IMR-90 (cell line): ENCODE results near the gene CIITA. TPM values are rescaled to one million over a fixed set of nuclear protein-coding genes. Genes with fewer than 3 reads are reported as not detected.

Source experiments
- ATAC-seq: fragments of 200-7000 bp; cut with Tn5 transposase; 2 replicates; pipeline ENCODE4 v1.9.1; 2020; ENCODE audit warnings: low read depth, mild to moderate bottlenecking, moderate library complexity
- BruUV-seq: library from RNA; stranded (reverse); fragments of 400-500 nt; replicated peaks from 2 replicates; lab custom pipeline; 2021; lab: Mats Ljungman, UMichigan
- CTCF ChIA-PET: fragments of 300-600 bp; formaldehyde crosslinking; extraction: SDS; loops from one replicate; lab custom pipeline; 2021; ENCODE audit warnings: antibody characterized with exemption; lab: Yijun Ruan, JAX
- POLR2A ChIA-PET: fragments of 300-600 bp; sonication (Branson Sonifier 250); formaldehyde crosslinking; loops from one replicate; lab custom pipeline; 2022; ENCODE audit warnings: antibody characterized with exemption; ENCODE audit not compliant: unreplicated experiment; lab: Charles Lee
- DNase-seq: peaks from one replicate; pipeline ENCODE4 v3.0.0; 2013
- H2AFZ ChIP-seq: replicated peaks from 2 replicates; pipeline ENCODE3; 2013; ENCODE audit warnings: low read length, mild to moderate bottlenecking; ENCODE audit not compliant: poor library complexity
- H2AK5ac ChIP-seq: 2 replicates; pipeline ENCODE4 v1.6.1; 2013; ENCODE audit warnings: low read depth, low read length, inconsistent platforms
- H2AK9ac ChIP-seq: replicated peaks from 2 replicates; pipeline ENCODE3; 2013; ENCODE audit warnings: mild to moderate bottlenecking, low read depth, low read length, moderate library complexity; ENCODE audit not compliant: poor library complexity
- H2BK120ac ChIP-seq: 2 replicates; pipeline ENCODE4 v1.6.1; 2013; ENCODE audit warnings: low read depth, low read length, inconsistent platforms
- H2BK15ac ChIP-seq: 3 replicates; pipeline ENCODE4 v1.6.1; 2013; ENCODE audit warnings: low read depth, low read length, inconsistent platforms
- H2BK20ac ChIP-seq: 2 replicates; pipeline ENCODE4 v1.6.1; 2013; ENCODE audit warnings: low read depth, mild to moderate bottlenecking, inconsistent platforms, low read length, moderate library complexity
- H2BK5ac ChIP-seq: 2 replicates; pipeline ENCODE4 v1.6.1; 2013; ENCODE audit warnings: mild to moderate bottlenecking, low read depth, low read length, inconsistent platforms; ENCODE audit not compliant: poor library complexity, severe bottlenecking
- H3K14ac ChIP-seq: replicated peaks from 2 replicates; pipeline ENCODE4 v1.6.1; 2013; ENCODE audit warnings: low read depth, low read length, inconsistent platforms
- H3K18ac ChIP-seq: 2 replicates; pipeline ENCODE4 v1.6.1; 2013; ENCODE audit warnings: low read depth, low read length, control low read depth
- H3K23ac ChIP-seq: 2 replicates; pipeline ENCODE4 v1.6.1; 2013; ENCODE audit warnings: low read depth, low read length, inconsistent platforms
- H3K27ac ChIP-seq: 2 replicates; pipeline ENCODE4 v1.5.1; 2013; ENCODE audit warnings: mild to moderate bottlenecking, control low read depth, low read length; ENCODE audit not compliant: insufficient read depth
- H3K27me3 ChIP-seq: 2 replicates; pipeline ENCODE4 v1.6.1; 2013; ENCODE audit warnings: low read length; ENCODE audit not compliant: control insufficient read depth, insufficient read depth
- H3K36me3 ChIP-seq: 2 replicates; pipeline ENCODE4 v1.6.1; 2013; ENCODE audit warnings: low read length, mixed read lengths; ENCODE audit not compliant: control insufficient read depth, insufficient read depth
- H3K4ac ChIP-seq: 2 replicates; pipeline ENCODE4 v1.6.1; 2013; ENCODE audit warnings: low read depth, low read length, inconsistent platforms
- H3K4me1 ChIP-seq: 2 replicates; pipeline ENCODE4 v1.6.1; 2013; ENCODE audit warnings: low read length, mixed read lengths; ENCODE audit not compliant: control insufficient read depth, insufficient read depth
- H3K4me2 ChIP-seq: 2 replicates; pipeline ENCODE4 v1.6.1; 2013; ENCODE audit warnings: low read depth, mild to moderate bottlenecking, control low read depth, low read length, moderate library complexity
- H3K4me3 ChIP-seq: 2 replicates; pipeline ENCODE4 v1.5.1; 2013; ENCODE audit warnings: low read depth, mild to moderate bottlenecking, control low read depth, low read length, moderate library complexity; ENCODE audit not compliant: insufficient read depth
- H3K56ac ChIP-seq: 2 replicates; pipeline ENCODE4 v1.6.1; 2013; ENCODE audit warnings: low read length, inconsistent platforms; ENCODE audit not compliant: insufficient read depth; ENCODE audit errors: extremely low read depth
- H3K79me1 ChIP-seq, 2 experiments: 2 replicates each; pipeline ENCODE4 v1.6.1; 2013; ENCODE audit warnings: low read length in 2 of 2, inconsistent platforms in 1 of 2, low read depth in 1 of 2
- H3K9ac ChIP-seq: 2 replicates; pipeline ENCODE4 v1.6.1; 2013; ENCODE audit warnings: low read depth, low read length, control low read depth
- H3K9me1 ChIP-seq: 2 replicates; pipeline ENCODE4 v1.6.1; 2013; ENCODE audit warnings: low read length, inconsistent platforms; ENCODE audit not compliant: insufficient read depth
- H3K9me3 ChIP-seq: 2 replicates; pipeline ENCODE4 v1.6.1; 2013; ENCODE audit warnings: low read length; ENCODE audit not compliant: control insufficient read depth, insufficient read depth
- H4K20me1 ChIP-seq: 2 replicates; pipeline ENCODE4 v1.6.1; 2013; ENCODE audit warnings: low read length, inconsistent platforms; ENCODE audit not compliant: insufficient read depth
- H4K5ac ChIP-seq: 2 replicates; pipeline ENCODE4 v1.6.1; 2013; ENCODE audit warnings: mild to moderate bottlenecking, low read depth, low read length, control low read depth
- H4K8ac ChIP-seq, 2 experiments: 2 replicates each; pipeline ENCODE4 v1.6.1; 2013; ENCODE audit warnings: low read depth in 2 of 2, low read length in 2 of 2, control low read depth in 1 of 2, inconsistent platforms in 1 of 2
- H4K91ac ChIP-seq: 2 replicates; pipeline ENCODE4 v1.6.1; 2013; ENCODE audit warnings: low read depth, low read length, inconsistent platforms; ENCODE audit not compliant: insufficient read depth
- MAZ ChIP-seq: IDR thresholded peaks from 2 replicates; pipeline ENCODE4 v1.6.1; 2012; ENCODE audit warnings: low read depth, mild to moderate bottlenecking, low read length, improper control_type of control experiment, moderate library complexity, borderline replicate concordance
- POLR2A ChIP-seq: IDR thresholded peaks from 2 replicates; pipeline ENCODE4 v1.6.1; 2012; ENCODE audit warnings: mild to moderate bottlenecking, low read depth, low read length
- RAD21 ChIP-seq: IDR thresholded peaks from 2 replicates; pipeline ENCODE4 v1.6.1; 2012; ENCODE audit warnings: low read length, improper control_type of control experiment
- RCOR1 ChIP-seq: IDR thresholded peaks from 2 replicates; pipeline ENCODE4 v1.6.1; 2012; ENCODE audit warnings: mild to moderate bottlenecking, low read length, improper control_type of control experiment; ENCODE audit not compliant: insufficient replicate concordance
- RFX5 ChIP-seq: IDR thresholded peaks from 2 replicates; pipeline ENCODE4 v1.8.0; 2012; ENCODE audit warnings: low read depth, mild to moderate bottlenecking, low read length, moderate library complexity
- SMC3 ChIP-seq: fragments of 150-350 bp; IDR thresholded peaks from 2 replicates; pipeline ENCODE4 v1.6.1; 2016; ENCODE audit warnings: low read depth, mild to moderate bottlenecking, antibody characterized with exemption, low read length, moderate library complexity
- WGBS, 2 experiments: methylation state at CpG; one replicate each; pipeline versions ENCODE4 v1.1.5 to v1.1.7; 2013; ENCODE audit warnings: missing lambda C conversion rate in 2 of 2; ENCODE audit not compliant: insufficient read length in 1 of 2; ENCODE audit errors: extremely low coverage in 2 of 2; 5-methylcytosine and 5-hydroxymethylcytosine counted together
- dilution Hi-C: fragments of 300-500 bp; cut with HindIII; formaldehyde crosslinking; loops from one replicate; pipeline ENCODE4 v1.14.3; 2018; ENCODE audit warnings: low sequenced_read_pairs; ENCODE audit not compliant: unreplicated experiment
- in situ Hi-C: fragments of 300-500 bp; cut with MboI; formaldehyde crosslinking; loops from 3 replicates; pipeline ENCODE4 v1.14.3; 2019; ENCODE audit warnings: low sequenced_read_pairs, inconsistent platforms, mixed read lengths
- intact Hi-C: fragments of 100-400 bp; cut with micrococcal nuclease; formaldehyde crosslinking; loops from 2 replicates; pipeline ENCODE4 v1.10.0; 2022
- polyA plus RNA-seq, 3 experiments: library from polyadenylated mRNA; depleted of rRNA; stranded (reverse); fragments of >200 nt; gene quantifications; 2 replicates each; pipeline ENCODE4 v1.2.3, GENCODE V29; 2012; ENCODE audit warnings: low replicate concordance in 1 of 3
- total RNA-seq: library from RNA; depleted of rRNA; stranded (reverse); fragments of >200 nt; gene quantifications from 2 replicates; pipeline ENCODE4 v1.2.3, GENCODE V29; 2012
- TF ChIP-seq, protein P1 (sequence below): conservative IDR thresholded peaks from 2 replicates; pipeline ENCODE4 v1.5.1; 2012; ENCODE audit warnings: mild to moderate bottlenecking, low read depth, low read length, improper control_type of control experiment

The CIITA gene
- total and polyA plus RNA-seq, 2 of the 4 experiments (the other 2 are of a cell fraction): 0.10 TPM; not detected in 1

DNA sequence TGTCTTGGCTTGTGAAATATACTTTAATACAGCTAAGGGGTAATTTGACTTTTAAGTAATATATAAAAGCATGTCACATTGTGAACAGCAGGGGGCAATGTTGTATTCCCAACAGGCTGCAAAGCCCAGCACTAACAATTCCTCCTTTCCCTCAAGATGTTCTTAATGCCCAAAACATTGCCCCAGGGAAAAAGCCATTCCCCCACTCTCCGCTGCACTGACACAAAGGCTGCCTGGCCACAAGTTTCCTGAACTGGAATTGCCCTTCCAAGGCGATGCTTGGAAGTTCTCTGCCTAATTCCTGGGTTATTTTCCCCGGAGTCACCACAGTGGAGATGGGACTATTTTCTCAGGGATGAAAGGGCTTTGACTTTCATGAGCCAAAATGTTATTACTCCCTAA, 94.6 kb downstream of the CIITA start:
- Histone ChIP-seq H3K79me1 (peaks cover 3 to 29% of the 10 kb centered on the region in 2 experiments; a peak in 2 of 4 replicates), H4K5ac (peak overlapping the region; percentile 86), H3K4me3 (no peak overlapping the region), H3K56ac (peak overlapping the region; percentile 1; the same call in 1 of the 2 replicates), H3K4me2 (no peak overlapping the region; the same call in 1 of the 2 replicates), H3K9me3 (no peaks in the 10 kb centered on the region), H3K4ac (peak overlapping the region; percentile 84), H3K27me3 (no peaks in the 10 kb centered on the region), H4K91ac (peak overlapping the region; percentile 90), H3K4me1 (peaks cover 17% of the 10 kb centered on the region), H2AK5ac (peak overlapping the region; percentile 85; the same call in 1 of the 2 replicates), H3K9me1 (peaks cover 6% of the 10 kb centered on the region; the same call in 1 of the 2 replicates), H2AK9ac (peak overlapping the region; percentile 87), H3K36me3 (peaks cover 13% of the 10 kb centered on the region), H2BK20ac (peak overlapping the region; percentile 59; the same call in 1 of the 2 replicates), H3K9ac (peak overlapping the region; percentile 36), H2BK15ac (peak overlapping the region; percentile 40; the same call in 1 of the 3 replicates), H2BK5ac (peak overlapping the region; percentile 70), H2AFZ (peak overlapping the region; percentile 59), H4K20me1 (no peaks in the 10 kb centered on the region), H3K23ac (no peak overlapping the region), H3K27ac (peak overlapping the region; percentile 85), H4K8ac (peak overlapping the region in 1 of 2 experiments; percentile 81; a peak in 2 of 4 replicates), H3K18ac (peak overlapping the region; percentile 52), H2BK120ac (peak overlapping the region; percentile 91), H3K14ac (peak overlapping the region; percentile 30; the same call in 1 of the 2 replicates)
- WGBS, 2 experiments: no CpG with 5 or more reads among the region's 3 CpGs
- TF ChIP-seq RCOR1 (no peak), SMC3 (peak; percentile 97), POLR2A (peak; percentile 58; the same call in 1 of the 2 replicates), MAZ (0 out of 2 replicates have a peak, but pooled peaks have one; percentile 28), RAD21 (peak; percentile 99), RFX5 (no peak)
- TF ChIP-seq, protein P1, sequence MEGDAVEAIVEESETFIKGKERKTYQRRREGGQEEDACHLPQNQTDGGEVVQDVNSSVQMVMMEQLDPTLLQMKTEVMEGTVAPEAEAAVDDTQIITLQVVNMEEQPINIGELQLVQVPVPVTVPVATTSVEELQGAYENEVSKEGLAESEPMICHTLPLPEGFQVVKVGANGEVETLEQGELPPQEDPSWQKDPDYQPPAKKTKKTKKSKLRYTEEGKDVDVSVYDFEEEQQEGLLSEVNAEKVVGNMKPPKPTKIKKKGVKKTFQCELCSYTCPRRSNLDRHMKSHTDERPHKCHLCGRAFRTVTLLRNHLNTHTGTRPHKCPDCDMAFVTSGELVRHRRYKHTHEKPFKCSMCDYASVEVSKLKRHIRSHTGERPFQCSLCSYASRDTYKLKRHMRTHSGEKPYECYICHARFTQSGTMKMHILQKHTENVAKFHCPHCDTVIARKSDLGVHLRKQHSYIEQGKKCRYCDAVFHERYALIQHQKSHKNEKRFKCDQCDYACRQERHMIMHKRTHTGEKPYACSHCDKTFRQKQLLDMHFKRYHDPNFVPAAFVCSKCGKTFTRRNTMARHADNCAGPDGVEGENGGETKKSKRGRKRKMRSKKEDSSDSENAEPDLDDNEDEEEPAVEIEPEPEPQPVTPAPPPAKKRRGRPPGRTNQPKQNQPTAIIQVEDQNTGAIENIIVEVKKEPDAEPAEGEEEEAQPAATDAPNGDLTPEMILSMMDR: peak; percentile 89
- peak; percentile 92 for DNase-seq
- BruUV-seq: no TSS peak
- ATAC-seq: peak; percentile 81
- intact Hi-C loops (loop anchor here (1.0 kb wide), 2 partner anchors 129 to 284 kb away; no protein-coding TSS in a partner anchor), in situ Hi-C loops (loop anchor here (25.0 kb wide), 2 partner anchors 566 to 841 kb away; a partner anchor contains a TSS), dilution Hi-C loops (no loop called here)
- ChIA-PET CTCF (interaction anchor here (0.7 to 1.3 kb wide), 7 partner anchors 125 to 748 kb away, joined by 3 to 5 read pairs (median 4); partner anchors contain the start of gene SOCS1), POLR2A (interaction anchor here (0.5 kb wide), 1 partner anchor 282 kb away, joined by 4 read pairs; no protein-coding TSS in a partner anchor)
